Activated T-cell treated with anti-CD3 and anti-CD28 coated beads, Interleukin-2, amount 50 U/mL, for 24 hours (primary cell): ENCODE data around the gene TRIP13.

ENCODE experiments used
- DNase-seq: peaks from one replicate; pipeline ENCODE4 v3.0.0-alpha.2; 2020
- H3K27ac Mint-ChIP-seq: 2 replicates; pipeline ENCODE4 v1.8.0; 2020; ENCODE audit warnings: mild to moderate bottlenecking, mixed read lengths
- H3K27me3 Mint-ChIP-seq: 2 replicates; pipeline ENCODE4 v1.8.0; 2020; ENCODE audit warnings: mixed read lengths
- H3K36me3 Mint-ChIP-seq: 2 replicates; pipeline ENCODE4 v1.8.0; 2020; ENCODE audit warnings: low read depth, mixed read lengths
- H3K4me1 Mint-ChIP-seq: 2 replicates; pipeline ENCODE4 v1.8.0; 2020; ENCODE audit warnings: low read depth, mixed read lengths
- H3K4me3 Mint-ChIP-seq: 2 replicates; pipeline ENCODE4 v1.8.0; 2020; ENCODE audit warnings: mild to moderate bottlenecking, moderate library complexity, mixed read lengths
- H3K9me3 Mint-ChIP-seq: 2 replicates; pipeline ENCODE4 v1.8.0; 2020; ENCODE audit warnings: mixed read lengths

The TRIP13 gene

GRCh38 chr5:887947-888637 is 4.6 kb upstream of the TRIP13 start:
- Mint-ChIP-seq H3K9me3 (peaks cover 4% of the 10 kb centered on the region), H3K4me3 (no peak overlapping the region), H3K27me3 (no peaks in the 10 kb centered on the region), H3K36me3 (peaks cover 93% of the 10 kb centered on the region), H3K4me1 (peaks cover 39% of the 10 kb centered on the region), H3K27ac (peak overlapping the region; percentile 40)
- no peak for DNase-seq

GRCh38 chr5:888638-889035 is 4.0 kb upstream of the TRIP13 start:
- H3K27me3 Mint-ChIP-seq, result no peaks in the 10 kb centered on the region
- H3K4me3 Mint-ChIP-seq, result peak overlapping the region; percentile 10
- H3K9me3 Mint-ChIP-seq, result no peaks in the 10 kb centered on the region
- peak overlapping the region; percentile 49 for H3K27ac Mint-ChIP-seq
- DNase-seq, result no peak
- peaks cover 93% of the 10 kb centered on the region for H3K36me3 Mint-ChIP-seq
- H3K4me1 Mint-ChIP-seq, result peaks cover 43% of the 10 kb centered on the region

GRCh38 chr5:889075-889710 is 3.5 kb upstream of the TRIP13 start:
- H3K27me3 Mint-ChIP-seq, result no peaks in the 10 kb centered on the region
- H3K9me3 Mint-ChIP-seq, result no peaks in the 10 kb centered on the region
- peak overlapping the region; percentile 10 for H3K4me3 Mint-ChIP-seq
- DNase-seq, result no peak
- peaks cover 47% of the 10 kb centered on the region for H3K4me1 Mint-ChIP-seq
- H3K27ac Mint-ChIP-seq, result peak overlapping the region; percentile 63
- H3K36me3 Mint-ChIP-seq, result peaks cover 93% of the 10 kb centered on the region

- DNase-seq, result no peak
- peaks cover 47% of the 10 kb centered on the region for H3K4me1 Mint-ChIP-seq
- H3K27ac Mint-ChIP-seq, result peak overlapping the region; percentile 91
- no peaks in the 10 kb centered on the region for H3K27me3 Mint-ChIP-seq
- H3K4me3 Mint-ChIP-seq, result peak overlapping the region; percentile 94
- no peaks in the 10 kb centered on the region for H3K9me3 Mint-ChIP-seq
- H3K36me3 Mint-ChIP-seq, result peaks cover 91% of the 10 kb centered on the region
Measured at GRCh38 chr5:891117-891836, 1.4 kb upstream of the TRIP13 start.

GRCh38 chr5:891837-892393 is 769 bp upstream of the TRIP13 start:
- Mint-ChIP-seq H3K9me3 (no peaks in the 10 kb centered on the region), H3K27me3 (no peaks in the 10 kb centered on the region), H3K36me3 (peaks cover 91% of the 10 kb centered on the region), H3K4me3 (peak overlapping the region; percentile 94), H3K27ac (peak overlapping the region; percentile 91), H3K4me1 (peaks cover 47% of the 10 kb centered on the region)
- DNase-seq, result no peak

GRCh38 chr5:893137-893506 is 438 bp downstream of the TRIP13 start:
- H3K9me3 Mint-ChIP-seq, result no peaks in the 10 kb centered on the region
- DNase-seq, result no peak
- peak overlapping the region; percentile 55 for H3K27ac Mint-ChIP-seq
- H3K4me1 Mint-ChIP-seq, result peaks cover 44% of the 10 kb centered on the region
- peaks cover 79% of the 10 kb centered on the region for H3K36me3 Mint-ChIP-seq
- peak overlapping the region; percentile 94 for H3K4me3 Mint-ChIP-seq
- no peaks in the 10 kb centered on the region for H3K27me3 Mint-ChIP-seq

- no peak for DNase-seq
- Mint-ChIP-seq H3K4me3 (peak overlapping the region; percentile 94), H3K9me3 (no peaks in the 10 kb centered on the region), H3K4me1 (peaks cover 38% of the 10 kb centered on the region), H3K27me3 (no peaks in the 10 kb centered on the region), H3K36me3 (peaks cover 73% of the 10 kb centered on the region), H3K27ac (peak overlapping the region; percentile 55)
Measured at GRCh38 chr5:893711-894110, 1.0 kb downstream of the TRIP13 start.

GRCh38 chr5:900781-901180 is 8.1 kb downstream of the TRIP13 start:
- no peaks in the 10 kb centered on the region for H3K9me3 Mint-ChIP-seq
- no peak for DNase-seq
- no peak overlapping the region for H3K4me3 Mint-ChIP-seq
- no peaks in the 10 kb centered on the region for H3K27me3 Mint-ChIP-seq
- peaks cover 68% of the 10 kb centered on the region for H3K36me3 Mint-ChIP-seq
- no peak overlapping the region for H3K27ac Mint-ChIP-seq
- no peaks in the 10 kb centered on the region for H3K4me1 Mint-ChIP-seq

- H3K27me3 Mint-ChIP-seq, result no peaks in the 10 kb centered on the region
- H3K4me1 Mint-ChIP-seq, result no peaks in the 10 kb centered on the region
- H3K4me3 Mint-ChIP-seq, result no peak overlapping the region
- peaks cover 69% of the 10 kb centered on the region for H3K36me3 Mint-ChIP-seq
- no peaks in the 10 kb centered on the region for H3K9me3 Mint-ChIP-seq
- DNase-seq, result no peak
- no peak overlapping the region for H3K27ac Mint-ChIP-seq
Measured at GRCh38 chr5:902129-902916, 9.6 kb downstream of the TRIP13 start.

GRCh38 chr5:903756-904096 is 11.0 kb downstream of the TRIP13 start:
- no peak for DNase-seq
- H3K27ac Mint-ChIP-seq, result no peak overlapping the region
- no peak overlapping the region for H3K4me3 Mint-ChIP-seq
- no peaks in the 10 kb centered on the region for H3K4me1 Mint-ChIP-seq
- no peaks in the 10 kb centered on the region for H3K9me3 Mint-ChIP-seq
- no peaks in the 10 kb centered on the region for H3K27me3 Mint-ChIP-seq
- H3K36me3 Mint-ChIP-seq, result peaks cover 83% of the 10 kb centered on the region

GRCh38 chr5:905139-905642 is 12.5 kb downstream of the TRIP13 start:
- H3K27me3 Mint-ChIP-seq, result no peaks in the 10 kb centered on the region
- no peak for DNase-seq
- peaks cover 94% of the 10 kb centered on the region for H3K36me3 Mint-ChIP-seq
- no peak overlapping the region for H3K4me3 Mint-ChIP-seq
- no peak overlapping the region for H3K27ac Mint-ChIP-seq
- no peaks in the 10 kb centered on the region for H3K9me3 Mint-ChIP-seq
- H3K4me1 Mint-ChIP-seq, result no peaks in the 10 kb centered on the region

GRCh38 chr5:907366-907910 is 14.8 kb downstream of the TRIP13 start:
- peaks cover 10% of the 10 kb centered on the region for H3K4me1 Mint-ChIP-seq
- no peaks in the 10 kb centered on the region for H3K27me3 Mint-ChIP-seq
- no peaks in the 10 kb centered on the region for H3K9me3 Mint-ChIP-seq
- no peak overlapping the region for H3K4me3 Mint-ChIP-seq
- H3K36me3 Mint-ChIP-seq, result peaks cover 93% of the 10 kb centered on the region
- no peak overlapping the region for H3K27ac Mint-ChIP-seq
- no peak for DNase-seq

- H3K27ac Mint-ChIP-seq, result no peak overlapping the region
- H3K4me1 Mint-ChIP-seq, result peaks cover 18% of the 10 kb centered on the region
- peaks cover 94% of the 10 kb centered on the region for H3K36me3 Mint-ChIP-seq
- H3K9me3 Mint-ChIP-seq, result no peaks in the 10 kb centered on the region
- no peaks in the 10 kb centered on the region for H3K27me3 Mint-ChIP-seq
- H3K4me3 Mint-ChIP-seq, result no peak overlapping the region
- DNase-seq, result no peak
Measured at GRCh38 chr5:908172-908571, 15.5 kb downstream of the TRIP13 start.

- Mint-ChIP-seq H3K27ac (no peak overlapping the region), H3K4me1 (peaks cover 22% of the 10 kb centered on the region), H3K36me3 (peaks cover 96% of the 10 kb centered on the region)
Measured at GRCh38 chr5:909086-909485, 16.4 kb downstream of the TRIP13 start.

More at GRCh38 chr5:909086-909485, 16.4 kb downstream of the TRIP13 start:
- H3K4me3 Mint-ChIP-seq, result no peak overlapping the region
- H3K9me3 Mint-ChIP-seq, result no peaks in the 10 kb centered on the region
- DNase-seq, result no peak
- H3K27me3 Mint-ChIP-seq, result no peaks in the 10 kb centered on the region
